ENCODE measurements around the gene TSHZ2. TPM values are rescaled to one million over a fixed set of nuclear protein-coding genes. Genes with fewer than 3 reads are reported as not detected.

The TSHZ2 gene
- total and polyA plus RNA-seq, 3 donors from 2014 or later, result 13.0 to 41.9 (median 40.4) TPM

- H3K27me3 ChIP-seq, result no peaks in the 10 kb centered on the region
- no peaks in the 10 kb centered on the region for H3K36me3 ChIP-seq (ENCODE audit: low read depth, missing control alignments)
- no peak overlapping the region for H3K27ac ChIP-seq
- 50 to 55% methylated on average over 1 of the region's 1 CpG for WGBS, 2 donors
- peaks cover 5% of the 10 kb centered on the region for H3K4me1 ChIP-seq
- H3K9me3 ChIP-seq, result no peaks in the 10 kb centered on the region
- intact Hi-C loops (cut with DNase I; ENCODE audit: low total_unique reads), result no loop called here
- no peak for DNase-seq
- H3K4me3 ChIP-seq, result no peak overlapping the region
- TF ChIP-seq CTCF (IDR thresholded peaks at IDR 0.05) (no peak), POLR2A (IDR thresholded peaks at IDR 0.05) (no peak)
Measured at GRCh38 chr20:53159160-53159559, 187.0 kb downstream of the TSHZ2 start.

DNA sequence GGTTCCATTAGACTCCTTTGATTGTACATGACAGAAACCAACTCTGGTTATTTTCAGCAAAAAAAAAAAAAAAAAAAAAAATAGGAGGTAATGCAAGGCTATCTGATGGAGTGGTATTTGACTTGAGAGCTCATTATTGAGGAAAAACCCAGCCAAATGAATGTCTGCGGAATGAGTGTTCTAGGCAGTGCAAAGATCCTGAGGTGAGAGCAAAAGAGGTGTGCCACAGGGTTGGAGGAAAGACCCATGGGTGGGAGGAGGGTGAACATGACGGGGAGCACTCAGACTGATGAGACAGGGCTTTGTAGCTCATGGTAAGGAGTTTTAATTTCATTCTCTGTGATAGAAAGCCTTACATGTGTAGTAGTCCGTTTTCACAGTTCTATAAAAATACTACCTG, 188.9 kb downstream of the TSHZ2 start:
- TF ChIP-seq POLR2A (IDR thresholded peaks at IDR 0.05) (no peak), CTCF (IDR thresholded peaks at IDR 0.05) (no peak)
- Histone ChIP-seq H3K27me3 (no peaks in the 10 kb centered on the region), H3K36me3 (ENCODE audit: low read depth, missing control alignments) (no peaks in the 10 kb centered on the region), H3K9me3 (no peaks in the 10 kb centered on the region), H3K4me3 (no peak overlapping the region), H3K4me1 (peaks cover 5% of the 10 kb centered on the region), H3K27ac (peak overlapping the region in 1 of 2 donors; percentile 71)
- 89 to 98% methylated on average over 3 of the region's 3 CpGs for WGBS, 2 donors
- no peak for DNase-seq
- intact Hi-C loops (cut with DNase I; ENCODE audit: low total_unique reads), result no loop called here

DNA sequence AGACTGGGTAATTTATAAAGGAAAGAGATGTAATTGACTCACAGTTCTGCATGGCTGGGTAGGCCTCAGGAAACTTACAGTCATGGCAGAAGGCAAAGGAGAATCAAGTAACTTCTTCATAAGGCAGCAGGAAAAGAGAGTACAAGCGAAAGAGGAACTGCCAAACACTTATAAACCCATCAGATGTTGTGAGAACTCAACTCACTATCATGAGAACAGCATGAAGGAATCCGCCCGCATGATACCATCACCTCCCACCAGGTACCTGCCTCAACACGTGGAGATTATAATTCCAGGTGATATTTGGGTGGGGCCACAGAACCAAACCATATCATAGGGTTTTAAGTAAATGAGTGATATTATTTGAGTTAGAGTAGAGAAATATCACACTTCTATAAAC, 189.3 kb downstream of the TSHZ2 start:
- 83% methylated on average over 4 of the region's 4 CpGs for WGBS, 2 donors
- Histone ChIP-seq H3K27me3 (no peaks in the 10 kb centered on the region), H3K27ac (peak overlapping the region in 1 of 2 donors; percentile 71), H3K4me3 (no peak overlapping the region), H3K9me3 (no peaks in the 10 kb centered on the region), H3K36me3 (ENCODE audit: low read depth, missing control alignments) (no peaks in the 10 kb centered on the region), H3K4me1 (peaks cover 5% of the 10 kb centered on the region)
- intact Hi-C loops (cut with DNase I; ENCODE audit: low total_unique reads), result no loop called here
- no peak for DNase-seq
- TF ChIP-seq CTCF (IDR thresholded peaks at IDR 0.05), result no peak
- no peak for TF ChIP-seq POLR2A (IDR thresholded peaks at IDR 0.05)

DNA sequence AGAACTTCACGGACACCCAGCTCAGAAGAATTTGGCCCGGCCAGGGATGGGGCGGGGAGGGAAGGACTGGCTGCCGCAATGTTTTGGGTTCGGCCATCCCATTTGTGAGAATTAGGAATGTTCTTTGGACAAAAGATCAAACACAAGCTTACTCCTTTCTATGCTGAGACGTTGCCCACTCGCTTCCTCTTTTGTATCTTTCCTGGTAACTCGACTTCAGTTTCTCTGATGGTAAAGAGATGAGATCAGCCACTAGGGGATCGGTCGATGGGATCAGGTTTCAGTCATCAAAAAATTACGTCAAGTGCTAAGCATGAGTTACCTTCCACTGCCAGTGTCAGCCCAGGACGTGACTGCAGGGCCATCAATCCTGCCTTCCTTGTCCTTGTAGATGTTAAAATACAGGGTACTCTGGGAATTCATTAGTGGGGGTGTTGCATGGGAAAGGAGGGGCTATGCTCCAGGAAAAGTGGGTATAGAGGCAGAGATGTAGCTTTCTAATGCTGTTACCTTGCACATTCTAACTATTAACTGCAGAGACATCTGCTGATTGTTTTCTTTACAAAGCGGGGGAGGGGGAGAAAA, 190.2 kb downstream of the TSHZ2 start:
- 30 to 34% methylated on average over 13 of the region's 13 CpGs for WGBS, 2 donors
- peak overlapping the region in 1 of 2 donors; percentile 71 for H3K27ac ChIP-seq
- no peak overlapping the region for H3K4me3 ChIP-seq
- no peaks in the 10 kb centered on the region for H3K9me3 ChIP-seq
- peak in 2 of 3 experiments; percentile 13 to 38 for TF ChIP-seq CTCF (IDR thresholded peaks at IDR 0.05)
- TF ChIP-seq POLR2A (IDR thresholded peaks at IDR 0.05), result no peak
- H3K27me3 ChIP-seq, result no peaks in the 10 kb centered on the region
- no peaks in the 10 kb centered on the region for H3K36me3 ChIP-seq (ENCODE audit: low read depth, missing control alignments)
- peak; percentile 53 for DNase-seq
- H3K4me1 ChIP-seq, result peaks cover 5% of the 10 kb centered on the region
- intact Hi-C loops (cut with DNase I; ENCODE audit: low total_unique reads), result no loop called here

DNA sequence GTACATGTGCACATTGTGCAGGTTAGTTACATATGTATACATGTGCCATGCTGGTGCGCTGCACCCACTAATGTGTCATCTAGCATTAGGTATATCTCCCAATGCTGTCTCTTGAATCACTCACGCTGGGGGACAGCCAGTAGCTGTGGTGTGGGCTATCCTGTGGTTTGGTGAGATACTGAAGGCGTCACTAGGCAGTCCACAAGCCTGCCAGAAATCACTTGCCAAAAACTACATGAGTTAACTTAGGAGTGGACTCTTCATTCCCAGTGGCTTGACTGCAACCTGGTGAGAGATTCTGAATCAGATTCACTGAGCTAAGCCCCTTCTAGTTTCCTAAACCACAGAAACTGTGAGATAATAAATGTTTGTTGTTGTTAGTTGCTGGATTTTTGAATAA, 191.3 kb downstream of the TSHZ2 start:
- intact Hi-C loops (cut with DNase I; ENCODE audit: low total_unique reads), result no loop called here
- no peak for DNase-seq
- Histone ChIP-seq H3K27me3 (no peaks in the 10 kb centered on the region), H3K36me3 (ENCODE audit: low read depth, missing control alignments) (no peaks in the 10 kb centered on the region), H3K4me3 (no peak overlapping the region), H3K9me3 (no peaks in the 10 kb centered on the region), H3K27ac (no peak overlapping the region), H3K4me1 (peaks cover 5% of the 10 kb centered on the region)
- 77 to 84% methylated on average over 3 of the region's 3 CpGs for WGBS, 2 donors
- TF ChIP-seq POLR2A (IDR thresholded peaks at IDR 0.05) (no peak), CTCF (IDR thresholded peaks at IDR 0.05) (no peak)

Data from testis (tissue), 3 donors.